WTC11 (cell line): ENCODE data around the gene SPC24.

Source experiments
- CTCF ChIP-seq: fragments of 200-600 bp; IDR thresholded peaks from 2 replicates; pipeline ENCODE4 v1.8.0; 2022; ENCODE audit warnings: antibody characterized with exemption
- ETV6 ChIP-seq: sonication (generic); formaldehyde crosslinking; IDR thresholded peaks from 2 replicates; pipeline ENCODE4 v1.8.1; 2022; ENCODE audit warnings: mild to moderate bottlenecking, missing genetic modification reagents
- IRF2 ChIP-seq: sonication (generic); formaldehyde crosslinking; IDR thresholded peaks from 2 replicates; pipeline ENCODE4 v1.8.0; 2022; ENCODE audit warnings: low read depth, missing genetic modification reagents, borderline replicate concordance
- JUN ChIP-seq: sonication (generic); formaldehyde crosslinking; IDR thresholded peaks from 2 replicates; pipeline ENCODE4 v1.8.0; 2023; ENCODE audit warnings: mild to moderate bottlenecking, missing genetic modification reagents
- MYBL2 ChIP-seq: sonication (generic); formaldehyde crosslinking; IDR thresholded peaks from 2 replicates; pipeline ENCODE4 v1.8.1; 2023; ENCODE audit warnings: mild to moderate bottlenecking, moderate library complexity, missing genetic modification reagents
- SP1 ChIP-seq: sonication (generic); formaldehyde crosslinking; conservative IDR thresholded peaks from 2 replicates; pipeline ENCODE4 v1.8.1; 2022; ENCODE audit warnings: missing genetic modification reagents
- ZMAT4 ChIP-seq: fragments of 250-450 bp; sonication (Bioruptor Pico); IDR thresholded peaks from 2 replicates; pipeline ENCODE4 v1.9.0; 2021; ENCODE audit warnings: mild to moderate bottlenecking
- TF ChIP-seq, protein P1 (sequence below): sonication (generic); formaldehyde crosslinking; IDR thresholded peaks from 2 replicates; pipeline ENCODE4 v1.8.0; 2022; ENCODE audit warnings: mild to moderate bottlenecking, missing genetic modification reagents
- TF ChIP-seq, protein P2 (sequence below): sonication (generic); formaldehyde crosslinking; IDR thresholded peaks from 2 replicates; pipeline ENCODE4 v1.8.1; 2023; ENCODE audit warnings: mild to moderate bottlenecking, moderate library complexity, missing genetic modification reagents

DNA sequence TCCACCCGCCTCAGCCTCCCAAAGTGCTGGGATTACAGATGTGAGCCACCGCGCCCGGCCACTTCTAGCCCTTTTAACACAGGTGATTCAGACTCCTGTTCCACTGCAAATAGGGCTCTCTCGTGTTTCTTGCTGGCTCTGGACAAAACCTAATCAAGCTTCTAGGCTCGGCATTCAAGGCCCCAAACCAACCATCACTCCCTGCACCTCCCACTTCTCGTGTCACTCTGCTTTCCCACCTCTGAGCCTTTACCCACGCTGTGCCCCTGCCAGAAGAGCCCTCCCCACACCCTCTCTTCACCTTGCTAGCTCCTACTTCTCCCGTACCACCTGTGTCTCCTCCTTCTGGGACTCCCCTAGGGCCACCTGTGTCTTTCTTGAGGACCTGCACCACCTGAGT, 22.0 kb upstream of the SPC24 start:
- TF ChIP-seq ZMAT4 (CRISPR knock-in tag) (no peak), ETV6 (CRISPR knock-in tag) (no peak), CTCF (no peak), MYBL2 (CRISPR knock-in tag) (no peak), IRF2 (CRISPR knock-in tag) (no peak), JUN (CRISPR knock-in tag) (no peak), SP1 (CRISPR knock-in tag) (no peak)
- TF ChIP-seq, protein P1, sequence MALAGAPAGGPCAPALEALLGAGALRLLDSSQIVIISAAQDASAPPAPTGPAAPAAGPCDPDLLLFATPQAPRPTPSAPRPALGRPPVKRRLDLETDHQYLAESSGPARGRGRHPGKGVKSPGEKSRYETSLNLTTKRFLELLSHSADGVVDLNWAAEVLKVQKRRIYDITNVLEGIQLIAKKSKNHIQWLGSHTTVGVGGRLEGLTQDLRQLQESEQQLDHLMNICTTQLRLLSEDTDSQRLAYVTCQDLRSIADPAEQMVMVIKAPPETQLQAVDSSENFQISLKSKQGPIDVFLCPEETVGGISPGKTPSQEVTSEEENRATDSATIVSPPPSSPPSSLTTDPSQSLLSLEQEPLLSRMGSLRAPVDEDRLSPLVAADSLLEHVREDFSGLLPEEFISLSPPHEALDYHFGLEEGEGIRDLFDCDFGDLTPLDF (CRISPR knock-in tag), result no peak
- TF ChIP-seq, protein P2, sequence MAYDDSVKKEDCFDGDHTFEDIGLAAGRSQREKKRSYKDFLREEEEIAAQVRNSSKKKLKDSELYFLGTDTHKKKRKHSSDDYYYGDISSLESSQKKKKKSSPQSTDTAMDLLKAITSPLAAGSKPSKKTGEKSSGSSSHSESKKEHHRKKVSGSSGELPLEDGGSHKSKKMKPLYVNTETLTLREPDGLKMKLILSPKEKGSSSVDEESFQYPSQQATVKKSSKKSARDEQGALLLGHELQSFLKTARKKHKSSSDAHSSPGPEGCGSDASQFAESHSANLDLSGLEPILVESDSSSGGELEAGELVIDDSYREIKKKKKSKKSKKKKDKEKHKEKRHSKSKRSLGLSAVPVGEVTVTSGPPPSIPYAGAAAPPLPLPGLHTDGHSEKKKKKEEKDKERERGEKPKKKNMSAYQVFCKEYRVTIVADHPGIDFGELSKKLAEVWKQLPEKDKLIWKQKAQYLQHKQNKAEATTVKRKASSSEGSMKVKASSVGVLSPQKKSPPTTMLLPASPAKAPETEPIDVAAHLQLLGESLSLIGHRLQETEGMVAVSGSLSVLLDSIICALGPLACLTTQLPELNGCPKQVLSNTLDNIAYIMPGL, result no peak
